Endothelial cell of umbilical vein (primary cell): ENCODE data around the gene PAX5.

ENCODE experiments used
- EZH2 ChIP-seq: IDR thresholded peaks from 2 replicates; pipeline ENCODE4 v1.6.1; 2012; ENCODE audit warnings: borderline replicate concordance, low read depth, mild to moderate bottlenecking, moderate library complexity, low read length, inconsistent platforms; ENCODE audit not compliant: severe bottlenecking
- MAX ChIP-seq: IDR thresholded peaks from 2 replicates; pipeline ENCODE4 v1.6.1; 2011; ENCODE audit not compliant: insufficient read depth, insufficient read length
- MYC ChIP-seq: IDR thresholded peaks from one replicate; pipeline ENCODE4 v1.6.1; 2011; ENCODE audit warnings: mild to moderate bottlenecking, low read depth, low read length
- POLR2A ChIP-seq: IDR thresholded peaks from 2 replicates; pipeline ENCODE4 v1.6.1; 2012; ENCODE audit warnings: low read depth, mild to moderate bottlenecking, control low read depth, low read length
- POLR2AphosphoS5 ChIP-seq: IDR thresholded peaks from 2 replicates; pipeline ENCODE4 v1.6.1; 2012; ENCODE audit warnings: low read depth, mild to moderate bottlenecking, control low read depth, low read length, moderate library complexity; ENCODE audit not compliant: insufficient read depth
- TF ChIP-seq, protein P1 (sequence below), 2 donors: IDR thresholded peaks; 1 replicate in 1 of 2; 2 replicates in 1 of 2; pipeline ENCODE4 v1.5.1; 2011; ENCODE audit warnings: low read length in 2 of 2, mild to moderate bottlenecking in 2 of 2, moderate library complexity in 2 of 2, control low read depth in 1 of 2, inconsistent platforms in 1 of 2, low read depth in 1 of 2; ENCODE audit not compliant: insufficient read depth in 1 of 2; ENCODE audit errors: extremely low read depth in 1 of 2

- TF ChIP-seq, protein P1, sequence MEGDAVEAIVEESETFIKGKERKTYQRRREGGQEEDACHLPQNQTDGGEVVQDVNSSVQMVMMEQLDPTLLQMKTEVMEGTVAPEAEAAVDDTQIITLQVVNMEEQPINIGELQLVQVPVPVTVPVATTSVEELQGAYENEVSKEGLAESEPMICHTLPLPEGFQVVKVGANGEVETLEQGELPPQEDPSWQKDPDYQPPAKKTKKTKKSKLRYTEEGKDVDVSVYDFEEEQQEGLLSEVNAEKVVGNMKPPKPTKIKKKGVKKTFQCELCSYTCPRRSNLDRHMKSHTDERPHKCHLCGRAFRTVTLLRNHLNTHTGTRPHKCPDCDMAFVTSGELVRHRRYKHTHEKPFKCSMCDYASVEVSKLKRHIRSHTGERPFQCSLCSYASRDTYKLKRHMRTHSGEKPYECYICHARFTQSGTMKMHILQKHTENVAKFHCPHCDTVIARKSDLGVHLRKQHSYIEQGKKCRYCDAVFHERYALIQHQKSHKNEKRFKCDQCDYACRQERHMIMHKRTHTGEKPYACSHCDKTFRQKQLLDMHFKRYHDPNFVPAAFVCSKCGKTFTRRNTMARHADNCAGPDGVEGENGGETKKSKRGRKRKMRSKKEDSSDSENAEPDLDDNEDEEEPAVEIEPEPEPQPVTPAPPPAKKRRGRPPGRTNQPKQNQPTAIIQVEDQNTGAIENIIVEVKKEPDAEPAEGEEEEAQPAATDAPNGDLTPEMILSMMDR (IDR thresholded peaks at IDR 0.05; ENCODE audit: extremely low read depth in 1 of 2, insufficient read depth in 1 of 2, low read depth in 1 of 2, low read length in 2 of 2): no peak
- TF ChIP-seq MAX: no peak
- TF ChIP-seq MYC: no peak
- no peak for TF ChIP-seq POLR2AphosphoS5
- no peak for TF ChIP-seq POLR2A
- TF ChIP-seq EZH2: no peak
These were observed 49.6 kb upstream of the PAX5 start for GRCh38 chr9:37083654-37084053.
